ENCODE measurements around the gene GSK3A.

Gene GSK3A

DNA sequence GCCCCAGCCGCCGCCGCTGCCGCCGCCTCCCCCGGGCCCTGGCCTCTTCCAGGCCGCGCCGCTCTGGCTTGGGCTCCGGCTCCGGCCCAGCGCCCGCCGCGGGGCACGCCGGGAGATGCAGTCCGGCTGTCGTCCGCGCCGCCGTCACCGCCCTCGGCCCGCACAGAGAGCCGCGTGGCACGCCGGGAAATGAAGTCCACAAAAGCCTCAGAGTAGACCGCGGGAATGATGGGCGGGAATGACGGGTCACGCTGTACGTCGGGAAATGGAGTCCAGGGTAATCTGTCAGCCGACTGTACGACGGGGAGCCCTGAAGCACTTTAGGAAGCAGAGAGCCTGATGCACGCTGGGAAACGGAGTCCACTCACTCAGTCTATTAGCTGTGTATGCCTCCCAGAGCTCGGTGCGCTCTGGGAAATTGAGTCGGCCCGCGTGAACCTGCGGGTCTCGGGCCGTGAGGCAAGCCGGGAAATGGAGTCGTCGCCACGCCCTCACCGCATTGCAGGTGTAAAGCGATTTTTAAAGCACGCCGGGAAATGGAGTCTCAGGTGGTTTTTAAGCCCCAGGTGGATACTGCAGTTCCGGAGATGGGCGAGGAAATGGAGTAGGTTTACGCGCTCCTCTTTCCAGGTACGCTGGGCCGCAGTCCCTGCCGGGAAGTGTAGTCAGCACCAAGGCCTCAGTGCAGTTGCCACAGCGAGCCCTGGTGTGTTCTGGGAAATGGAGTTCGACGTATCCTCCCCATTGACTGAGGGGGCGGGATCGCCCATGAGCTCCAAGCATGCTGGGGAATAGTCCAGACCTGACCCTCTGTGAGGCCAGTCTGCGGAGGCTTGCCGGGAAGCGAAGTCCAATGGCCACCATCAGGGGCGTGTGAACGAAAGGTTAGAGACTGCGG lies at the start of gene GSK3A:
Gene GSK3A, minus strand, starts transcription at position 91 of the 898 bp plus-strand sequence. CDS start 137 bp downstream, outside the sequence.
- DNase-seq: peak; percentile 98 to 100 (median 99)
- intact Hi-C loops (cut with DNase I): loop anchor here (10.0 kb wide), 1 partner anchor 82 kb away; the partner anchor contains the start of gene MEGF8

DNA sequence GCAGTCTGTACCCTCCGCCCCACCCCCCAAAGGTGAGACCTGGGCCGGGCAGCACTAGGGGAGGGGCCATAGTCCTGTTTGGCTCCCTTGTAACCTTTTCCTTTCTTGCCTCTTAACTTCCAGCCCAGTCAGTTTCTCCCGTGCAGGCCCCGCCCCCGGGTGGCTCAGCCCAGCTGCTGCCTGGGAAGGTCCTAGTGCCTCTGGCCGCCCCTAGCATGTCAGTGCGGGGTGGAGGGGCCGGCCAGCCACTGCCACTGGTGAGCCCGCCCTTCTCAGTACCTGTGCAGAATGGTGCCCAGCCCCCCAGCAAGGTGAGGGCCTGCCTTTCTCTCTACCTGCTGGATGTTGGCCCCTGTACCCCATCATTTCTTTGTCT lies 49.0 kb upstream of the GSK3A start:
- DNase-seq: peak in 2 of 10 donors; percentile 8 to 84
- intact Hi-C loops (cut with DNase I): no loop called here

GRCh38 chr19:42290523-42291434 lies 48.4 kb upstream of the GSK3A start:
- intact Hi-C loops (cut with DNase I): no loop called here
- peak in 3 of 10 donors; percentile 62 to 86 (median 66) for DNase-seq

DNA sequence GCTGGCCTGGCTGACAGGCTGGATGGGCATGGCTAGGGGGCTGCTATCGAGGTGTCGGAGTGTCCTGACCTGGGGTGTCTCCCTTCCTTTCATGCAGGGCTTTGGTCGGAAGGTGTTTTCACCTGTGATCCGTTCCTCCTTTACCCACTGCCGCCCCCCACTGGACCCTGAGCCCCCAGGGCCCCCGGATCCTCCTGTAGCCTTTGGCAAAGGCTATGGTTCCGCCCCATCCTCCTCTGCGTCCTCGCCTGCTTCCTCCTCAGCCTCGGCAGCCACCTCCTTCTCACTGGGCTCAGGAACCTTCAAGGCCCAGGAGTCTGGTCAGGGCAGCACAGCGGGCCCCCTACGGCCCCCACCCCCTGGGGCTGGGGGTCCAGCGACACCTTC lies 47.7 kb upstream of the GSK3A start:
- peak in 1 of 10 donors; percentile 62 for DNase-seq
- intact Hi-C loops (cut with DNase I): no loop called here

- DNase-seq: peak in 1 of 10 donors; percentile 45
- intact Hi-C loops (cut with DNase I): no loop called here
These were observed 47.2 kb upstream of the GSK3A start for GRCh38 chr19:42289556-42290041.

GRCh38 chr19:42288881-42289555 lies 46.6 kb upstream of the GSK3A start:
- peak in 2 of 10 donors; percentile 62 to 74 for DNase-seq
- intact Hi-C loops (cut with DNase I): no loop called here

- DNase-seq: peak in 1 of 10 donors; percentile 39
- intact Hi-C loops (cut with DNase I): no loop called here
These were observed 46.0 kb upstream of the GSK3A start for GRCh38 chr19:42288387-42288786.

- intact Hi-C loops (cut with DNase I): no loop called here
- peak in 2 of 10 donors; percentile 55 to 58 for DNase-seq
These were observed 45.4 kb upstream of the GSK3A start for GRCh38 chr19:42287827-42288107.

DNA sequence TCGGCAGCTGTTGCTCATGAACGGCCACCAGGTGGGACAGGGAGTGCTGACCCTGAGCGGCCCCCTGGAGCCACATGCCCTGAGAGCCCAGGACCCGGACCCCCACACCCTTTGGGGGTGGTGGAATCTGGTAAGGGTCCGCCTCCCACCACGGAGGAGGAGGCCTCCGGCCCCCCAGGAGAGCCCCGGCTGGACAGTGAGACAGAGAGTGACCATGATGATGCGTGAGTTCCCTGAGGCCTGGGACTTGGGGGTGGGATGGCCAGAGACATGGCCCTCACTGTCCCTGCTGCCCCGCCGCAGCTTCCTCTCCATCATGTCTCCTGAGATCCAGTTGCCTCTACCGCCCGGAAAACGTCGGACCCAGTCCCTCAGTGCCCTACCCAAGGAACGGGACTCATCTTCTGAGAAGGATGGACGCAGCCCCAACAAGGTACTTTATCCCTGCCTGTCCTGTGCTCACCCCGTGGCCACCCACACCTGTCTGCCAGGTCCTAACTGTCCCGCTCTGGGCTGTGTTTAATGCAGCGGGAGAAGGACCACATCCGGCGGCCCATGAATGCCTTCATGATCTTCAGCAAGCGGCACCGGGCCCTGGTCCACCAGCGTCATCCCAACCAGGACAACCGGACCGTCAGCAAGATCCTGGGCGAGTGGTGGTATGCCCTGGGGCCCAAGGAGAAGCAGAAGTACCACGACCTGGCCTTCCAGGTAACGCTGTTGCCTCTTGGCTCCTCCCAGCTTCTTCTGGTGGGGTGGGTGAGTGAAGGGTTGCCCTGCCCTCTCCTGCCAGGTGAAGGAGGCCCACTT lies 44.8 kb upstream of the GSK3A start:
- DNase-seq: peak in 2 of 10 donors; percentile 66 to 76
- intact Hi-C loops (cut with DNase I): no loop called here

- intact Hi-C loops (cut with DNase I): no loop called here
- DNase-seq: peak in 2 of 10 donors; percentile 64 to 80
These were observed 44.1 kb upstream of the GSK3A start for GRCh38 chr19:42286349-42287016.

- intact Hi-C loops (cut with DNase I): loop anchor here (2.0 kb wide), 1 partner anchor 39 kb away; the partner anchor contains the start of gene MEGF8
- peak in 1 of 10 donors; percentile 50 for DNase-seq
These were observed 43.6 kb upstream of the GSK3A start for GRCh38 chr19:42285988-42286348.

DNA sequence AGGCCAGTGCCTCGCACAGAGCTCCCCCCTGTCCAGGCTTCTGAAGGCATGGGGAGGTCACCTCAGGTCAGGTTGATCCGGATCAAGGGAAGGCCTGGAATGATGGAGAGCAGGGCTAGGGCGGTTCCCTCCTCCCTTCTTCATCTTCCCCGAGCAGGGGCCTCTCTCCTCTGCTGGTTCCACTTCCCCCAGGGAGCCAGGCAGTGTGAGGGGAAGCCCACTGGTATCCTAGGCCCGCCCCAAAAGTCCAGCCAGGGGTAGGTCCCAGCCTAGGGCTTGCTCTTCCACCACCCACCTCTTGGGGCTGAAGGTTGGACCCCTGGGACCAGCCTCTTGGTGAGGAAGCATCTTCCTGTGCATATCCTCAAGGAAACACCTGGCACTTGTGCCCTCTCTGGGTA lies 43.1 kb upstream of the GSK3A start:
- intact Hi-C loops (cut with DNase I): loop anchor here (2.0 kb wide), 1 partner anchor 39 kb away; the partner anchor contains the start of gene MEGF8
- DNase-seq: no peak

DNA sequence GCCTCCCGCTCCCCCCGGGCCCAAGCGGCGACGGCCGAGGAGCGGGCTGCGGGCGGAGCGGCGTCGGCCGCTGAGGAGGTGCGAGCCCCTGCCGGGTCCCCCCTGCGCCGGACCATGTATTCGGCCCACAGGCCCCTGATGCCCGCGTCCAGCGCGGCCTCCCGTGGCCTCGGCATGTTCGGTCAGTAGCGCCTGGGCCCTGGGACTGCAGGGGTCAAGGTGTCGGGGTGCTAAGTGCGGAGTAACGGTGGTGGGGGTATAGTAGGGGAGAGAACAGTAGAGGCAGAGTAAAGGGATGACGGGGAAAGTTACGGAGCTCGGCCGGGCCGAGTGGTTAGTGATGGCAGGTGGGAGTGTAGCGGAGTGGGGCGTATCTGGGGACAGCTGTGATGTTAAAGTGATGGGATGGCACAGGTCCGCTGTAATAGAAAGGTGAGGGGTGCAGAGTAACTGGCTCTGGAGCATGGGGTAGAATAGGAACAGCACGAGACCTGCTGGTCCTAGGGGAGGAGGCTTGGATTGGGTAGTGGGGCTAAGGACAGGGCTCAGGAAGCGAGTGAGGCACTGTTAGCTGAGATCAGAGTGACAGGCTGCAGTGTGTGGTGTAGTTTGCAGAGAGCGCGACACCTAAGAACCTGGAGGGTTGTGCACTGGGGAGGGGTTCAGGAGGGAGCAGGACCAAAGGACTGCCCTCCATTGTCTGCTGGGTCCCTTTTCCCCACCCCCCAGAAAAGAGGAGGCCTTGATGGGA lies 42.4 kb upstream of the GSK3A start:
- peak in 1 of 10 donors; percentile 84 for DNase-seq
- intact Hi-C loops (cut with DNase I): loop anchor here (2.0 kb wide), 1 partner anchor 40 kb away; the partner anchor contains the start of gene MEGF8

DNA sequence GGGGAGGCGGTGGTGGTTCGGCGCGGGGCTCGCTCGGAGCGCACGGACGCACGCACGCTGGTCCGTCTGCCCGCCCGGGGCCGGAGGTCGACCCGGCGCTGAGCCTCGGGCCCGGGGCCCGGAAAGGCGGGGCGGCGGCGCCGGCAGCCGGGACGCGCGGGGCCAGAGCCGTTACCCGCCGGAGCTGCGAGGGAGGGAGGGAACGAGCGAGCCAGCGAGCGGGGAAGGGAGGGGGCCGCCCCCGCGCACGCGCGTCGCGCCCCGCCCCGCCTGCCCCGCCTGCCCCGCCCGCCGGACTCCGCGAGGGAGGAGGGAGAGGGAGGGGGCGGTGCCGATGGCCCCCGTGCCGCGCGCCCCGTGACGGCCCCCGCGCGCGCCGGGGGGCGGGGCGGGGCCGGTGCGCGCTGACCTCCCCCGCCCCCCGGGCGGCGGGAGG lies 41.7 kb upstream of the GSK3A start:
- intact Hi-C loops (cut with DNase I): loop anchor here (2.0 kb wide), 1 partner anchor 41 kb away; the partner anchor contains the start of gene MEGF8
- peak in 9 of 10 donors; percentile 59 to 97 (median 68) for DNase-seq

DNA sequence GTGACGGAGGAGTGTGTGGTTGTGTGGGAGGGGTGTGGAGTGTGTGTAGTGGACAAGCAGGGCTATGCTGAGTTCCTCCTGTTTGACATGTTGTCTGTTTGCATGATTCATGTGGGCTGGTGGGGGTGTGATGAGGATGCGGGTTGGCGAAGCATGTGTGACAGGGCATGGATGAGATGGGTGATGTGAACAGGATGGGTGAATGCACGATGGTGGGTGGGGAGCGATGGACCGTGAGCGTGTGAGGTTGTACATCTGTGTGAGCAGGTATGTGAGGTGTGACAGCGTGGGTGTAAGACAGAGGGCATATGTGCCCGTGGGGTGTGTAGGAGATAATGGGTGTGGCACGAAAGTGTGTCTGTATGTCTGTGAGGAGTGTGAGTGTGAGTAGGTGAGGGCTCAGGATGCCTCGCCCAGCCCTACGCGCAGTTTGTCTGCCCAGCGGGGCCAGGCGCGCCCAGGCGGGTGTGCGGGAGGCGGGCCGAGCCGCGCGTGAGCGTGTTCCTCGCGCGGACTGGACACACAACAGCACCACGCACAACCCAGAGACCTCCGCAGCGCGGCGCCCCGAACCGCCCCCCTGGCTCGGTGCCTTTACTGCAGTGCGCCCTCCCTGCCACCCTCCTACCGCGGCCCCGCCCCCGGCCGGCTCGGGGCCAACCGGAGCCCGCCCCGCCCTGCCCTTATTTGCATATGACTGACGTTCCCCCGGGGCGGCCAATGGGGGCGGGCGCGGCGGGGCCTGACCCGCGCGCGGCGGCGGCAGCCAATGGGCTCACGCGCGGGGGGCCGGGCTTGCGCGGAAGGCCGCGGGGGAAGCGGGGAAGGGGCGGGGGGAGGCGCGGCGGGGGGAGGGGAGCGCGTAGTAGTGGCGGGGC lies 41.0 kb upstream of the GSK3A start:
- DNase-seq: peak; percentile 87 to 99 (median 96)
- intact Hi-C loops (cut with DNase I): loop anchor here (2.0 kb wide), 1 partner anchor 41 kb away; the partner anchor contains the start of gene MEGF8

- intact Hi-C loops (cut with DNase I): no loop called here
- peak in 1 of 10 donors; percentile 88 for DNase-seq
These were observed 40.4 kb upstream of the GSK3A start for GRCh38 chr19:42282819-42283187.
